Glomerular visceral epithelial cell (primary cell): ENCODE measurements around the gene IL21R.

Experiments used
- DNase-seq: peaks from one replicate; pipeline ENCODE4 v3.0.0-alpha.2; 2016; ENCODE audit errors: extremely low spot score

Gene IL21R

DNA sequence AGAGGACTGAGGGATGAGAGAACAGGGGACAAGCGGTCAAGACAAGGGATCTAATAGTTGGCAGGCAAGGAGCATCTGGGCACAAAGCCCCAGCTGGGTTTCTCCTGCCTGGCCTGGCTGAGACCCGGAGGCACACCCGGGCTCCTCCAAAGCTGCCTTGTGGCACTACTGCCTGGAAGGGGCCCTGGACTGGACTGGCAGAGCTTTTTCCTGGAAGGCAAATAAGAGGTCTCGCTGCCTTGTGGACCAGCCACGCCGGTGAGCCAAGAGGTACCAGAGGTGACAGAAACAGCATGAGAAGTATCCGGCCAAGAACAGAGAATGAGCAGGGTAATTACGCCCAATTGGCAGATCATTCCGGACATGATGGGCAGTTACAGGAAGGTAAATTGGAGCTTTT, 83.2 kb downstream of the IL21R start:
- DNase-seq = no peak

GRCh38 chr16:27485811-27486210, 83.8 kb downstream of the IL21R start:
- DNase-seq = no peak

DNA sequence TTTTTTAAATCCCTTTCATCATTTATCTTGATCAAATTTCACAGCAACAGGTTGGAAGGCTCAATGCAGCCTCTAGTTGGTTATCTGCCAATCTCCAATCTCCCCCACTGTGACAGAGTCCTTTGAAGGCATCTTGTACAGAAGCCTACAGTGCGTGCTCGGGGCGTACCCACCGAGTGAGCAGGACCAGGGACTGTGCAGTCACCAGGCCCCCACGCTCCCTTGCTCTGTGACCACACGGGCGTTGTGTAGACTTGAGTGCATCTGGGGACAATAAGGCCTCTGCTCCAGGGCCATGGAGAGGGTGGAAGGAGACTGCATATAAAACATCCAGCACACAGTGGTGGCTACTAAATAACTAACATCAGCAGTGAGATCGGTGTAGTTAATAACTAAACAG, 84.4 kb downstream of the IL21R start:
- no peak for DNase-seq

DNA sequence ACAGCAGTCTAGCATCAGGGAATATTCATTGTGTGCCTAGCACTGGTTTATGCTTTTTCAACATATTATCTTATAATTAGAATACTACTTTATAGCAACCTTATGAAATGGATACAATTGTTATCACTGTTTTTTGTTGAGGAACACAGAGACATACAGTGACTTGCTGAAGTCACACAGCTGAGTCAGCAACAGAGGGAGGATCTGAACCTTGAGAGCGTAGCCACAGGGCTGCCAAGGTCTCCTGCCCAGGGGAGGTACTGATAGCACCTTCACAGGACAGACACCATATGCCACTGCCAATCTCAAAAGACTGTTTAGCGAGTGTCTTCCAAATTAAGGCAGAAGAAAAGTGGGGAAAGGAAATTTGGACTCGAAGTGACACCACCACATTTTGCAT, 84.8 kb downstream of the IL21R start:
- no peak for DNase-seq

DNA sequence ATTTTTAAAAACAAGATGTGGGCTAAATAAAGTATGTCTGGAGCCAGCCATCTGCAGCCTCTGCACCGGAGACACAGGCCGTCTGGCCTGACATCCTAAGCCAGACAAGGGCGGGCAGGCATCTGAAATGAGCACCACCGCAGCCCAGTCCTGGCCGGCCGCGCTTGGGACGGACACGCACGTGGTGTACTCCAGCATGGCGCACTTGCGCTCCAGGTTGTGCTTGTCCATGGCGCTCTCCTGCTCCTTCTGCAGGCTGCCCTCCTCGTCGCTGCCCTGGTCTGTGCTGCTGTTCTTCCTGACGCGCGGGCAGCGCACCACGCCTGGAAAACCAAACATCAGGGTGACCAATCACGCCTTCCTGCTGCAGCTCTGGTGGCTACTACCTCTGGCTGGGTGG, 87.4 kb downstream of the IL21R start:
- DNase-seq = no peak

- DNase-seq = no peak
Measured at GRCh38 chr16:27489906-27490305, 87.9 kb downstream of the IL21R start.

- no peak for DNase-seq
Measured at GRCh38 chr16:27491894-27492587, 90.1 kb downstream of the IL21R start.

- no peak for DNase-seq
Measured at GRCh38 chr16:27492588-27492979, 90.6 kb downstream of the IL21R start.

DNA sequence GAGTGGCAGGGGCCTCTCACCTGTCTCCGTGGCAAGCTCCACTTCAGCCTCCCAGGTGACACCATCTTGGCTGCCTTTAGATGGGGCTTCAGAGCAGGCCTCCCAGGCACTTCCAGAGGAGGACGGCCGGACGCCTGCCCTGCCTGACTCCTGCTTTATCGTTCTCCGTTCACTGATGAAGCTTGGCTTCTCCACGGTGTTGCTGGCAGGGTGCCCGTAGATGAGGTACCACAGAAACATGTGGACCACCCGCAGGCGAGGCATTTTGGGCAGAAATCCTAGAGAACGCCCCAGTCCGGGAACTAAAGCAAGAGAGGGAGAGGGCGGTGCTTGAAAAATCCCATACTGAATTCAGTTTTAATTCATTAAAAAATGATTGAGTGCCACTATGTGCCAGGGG, 93.2 kb downstream of the IL21R start:
- DNase-seq = no peak

GRCh38 chr16:27498031-27498825, 96.3 kb downstream of the IL21R start:
- DNase-seq = no peak

GRCh38 chr16:27498916-27499658, 97.1 kb downstream of the IL21R start:
- no peak for DNase-seq

- no peak for DNase-seq
Measured at GRCh38 chr16:27499659-27500055, 97.7 kb downstream of the IL21R start.

- DNase-seq = no peak
Measured at GRCh38 chr16:27500801-27501200, 98.8 kb downstream of the IL21R start.
